Fibroblast of pulmonary artery (primary cell): ENCODE measurements around the gene FGD2.

ENCODE experiments used
- DNase-seq: peaks from one replicate; pipeline ENCODE4 v3.0.0-alpha.2; 2010; ENCODE audit warnings: low read depth
- H3K4me3 ChIP-seq: replicated peaks from 2 replicates; pipeline ENCODE4 v1.5.1; 2011; ENCODE audit warnings: low read depth, mild to moderate bottlenecking, control low read depth, low read length, moderate library complexity
- TF ChIP-seq, protein P1 (sequence below): IDR thresholded peaks from 2 replicates; pipeline ENCODE4 v1.5.1; 2011; ENCODE audit warnings: mild to moderate bottlenecking, control low read depth, low read length, inconsistent platforms; ENCODE audit errors: missing control alignments

The FGD2 gene

DNA sequence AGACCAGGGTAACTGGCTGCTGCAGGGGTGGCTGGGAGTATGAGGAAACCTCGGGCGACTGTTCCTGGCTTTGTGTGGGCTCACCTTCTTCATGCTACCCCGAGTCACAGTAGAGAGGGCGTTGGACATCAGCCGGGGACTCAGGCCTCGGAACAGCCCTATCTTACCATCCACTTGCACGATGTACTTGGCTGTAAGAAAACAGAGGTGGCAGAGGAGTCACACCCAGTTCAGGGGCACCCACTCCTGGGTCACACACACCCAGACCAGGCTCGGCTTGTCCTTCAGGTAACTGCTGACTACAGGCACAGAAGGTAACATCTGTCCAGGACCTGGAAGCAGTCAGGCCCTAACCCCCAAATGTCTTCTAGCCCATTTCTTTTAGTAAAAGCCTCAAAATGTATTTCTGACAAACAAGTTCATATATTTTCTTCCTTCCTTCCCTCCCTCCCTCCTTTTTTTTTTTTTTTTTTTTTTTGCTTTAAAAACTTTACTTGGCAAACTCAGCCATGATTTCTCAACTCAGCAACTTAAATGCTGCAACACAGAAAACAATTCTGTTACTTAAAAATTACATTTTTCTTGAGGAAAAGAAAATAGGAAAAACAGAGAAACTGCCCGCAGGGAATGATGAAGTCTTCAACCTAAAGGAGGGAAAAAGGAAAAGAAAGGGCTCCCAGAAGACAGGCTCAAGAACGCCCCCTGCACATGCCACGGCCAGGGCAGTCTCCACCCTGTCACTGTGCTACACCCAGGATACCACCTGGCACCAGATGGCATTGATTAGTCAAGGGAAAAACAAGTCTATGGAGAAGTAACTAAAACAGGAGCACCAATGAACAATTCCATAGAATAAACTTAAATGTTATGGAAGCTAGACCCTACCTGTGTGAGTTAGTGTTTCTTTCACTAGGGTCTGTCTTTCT is 26.8 kb upstream of the FGD2 start:
- no peak for DNase-seq
- TF ChIP-seq, protein P1, sequence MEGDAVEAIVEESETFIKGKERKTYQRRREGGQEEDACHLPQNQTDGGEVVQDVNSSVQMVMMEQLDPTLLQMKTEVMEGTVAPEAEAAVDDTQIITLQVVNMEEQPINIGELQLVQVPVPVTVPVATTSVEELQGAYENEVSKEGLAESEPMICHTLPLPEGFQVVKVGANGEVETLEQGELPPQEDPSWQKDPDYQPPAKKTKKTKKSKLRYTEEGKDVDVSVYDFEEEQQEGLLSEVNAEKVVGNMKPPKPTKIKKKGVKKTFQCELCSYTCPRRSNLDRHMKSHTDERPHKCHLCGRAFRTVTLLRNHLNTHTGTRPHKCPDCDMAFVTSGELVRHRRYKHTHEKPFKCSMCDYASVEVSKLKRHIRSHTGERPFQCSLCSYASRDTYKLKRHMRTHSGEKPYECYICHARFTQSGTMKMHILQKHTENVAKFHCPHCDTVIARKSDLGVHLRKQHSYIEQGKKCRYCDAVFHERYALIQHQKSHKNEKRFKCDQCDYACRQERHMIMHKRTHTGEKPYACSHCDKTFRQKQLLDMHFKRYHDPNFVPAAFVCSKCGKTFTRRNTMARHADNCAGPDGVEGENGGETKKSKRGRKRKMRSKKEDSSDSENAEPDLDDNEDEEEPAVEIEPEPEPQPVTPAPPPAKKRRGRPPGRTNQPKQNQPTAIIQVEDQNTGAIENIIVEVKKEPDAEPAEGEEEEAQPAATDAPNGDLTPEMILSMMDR, result no peak

DNA sequence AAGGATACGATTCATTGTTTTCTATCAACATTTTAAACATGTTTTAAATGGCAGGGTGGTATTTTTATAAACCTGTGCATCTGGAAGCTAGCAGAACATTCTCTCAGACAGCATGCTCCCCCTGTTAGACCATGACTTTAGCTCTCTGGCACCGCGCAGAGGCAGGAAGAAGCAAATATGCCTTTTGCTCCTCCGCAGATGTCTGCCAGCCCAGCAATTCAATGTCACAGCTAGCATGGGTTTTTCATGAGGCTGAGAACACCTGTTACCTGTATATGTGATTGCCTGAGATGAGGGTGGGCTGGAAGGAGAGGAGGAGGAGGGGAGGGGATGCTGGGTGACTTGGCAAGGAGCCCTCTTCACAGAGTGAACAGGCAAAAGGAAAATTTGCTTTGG is 26.1 kb upstream of the FGD2 start:
- peak; percentile 71 for DNase-seq
- TF ChIP-seq, protein P1, result peak; percentile 68

More for the DNA sequence above, 26.8 kb upstream of the FGD2 start:
- no peak overlapping the region for H3K4me3 ChIP-seq

DNA sequence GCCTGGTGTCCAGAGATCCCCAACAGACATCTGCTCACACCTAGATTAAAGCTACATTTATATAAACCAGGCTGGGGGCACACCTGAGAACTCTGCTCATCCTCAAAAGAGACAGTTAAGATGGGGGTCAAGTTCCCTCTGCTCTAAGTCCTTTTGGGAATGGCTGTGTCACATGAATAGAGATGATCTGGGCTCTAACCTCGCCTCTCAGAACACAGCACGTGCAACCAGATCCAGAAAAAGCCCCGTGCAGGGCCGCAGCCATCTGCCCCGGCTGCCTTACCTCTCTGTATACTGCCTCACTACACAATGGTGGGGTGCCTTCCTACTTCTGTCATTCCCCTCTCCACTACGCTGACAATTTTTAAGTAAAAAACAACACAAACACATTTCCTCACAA is 25.3 kb upstream of the FGD2 start:
- H3K4me3 ChIP-seq, result no peak overlapping the region
- DNase-seq, result no peak
- TF ChIP-seq, protein P1, result no peak

More for the DNA sequence above, 26.1 kb upstream of the FGD2 start:
- no peak overlapping the region for H3K4me3 ChIP-seq

DNA sequence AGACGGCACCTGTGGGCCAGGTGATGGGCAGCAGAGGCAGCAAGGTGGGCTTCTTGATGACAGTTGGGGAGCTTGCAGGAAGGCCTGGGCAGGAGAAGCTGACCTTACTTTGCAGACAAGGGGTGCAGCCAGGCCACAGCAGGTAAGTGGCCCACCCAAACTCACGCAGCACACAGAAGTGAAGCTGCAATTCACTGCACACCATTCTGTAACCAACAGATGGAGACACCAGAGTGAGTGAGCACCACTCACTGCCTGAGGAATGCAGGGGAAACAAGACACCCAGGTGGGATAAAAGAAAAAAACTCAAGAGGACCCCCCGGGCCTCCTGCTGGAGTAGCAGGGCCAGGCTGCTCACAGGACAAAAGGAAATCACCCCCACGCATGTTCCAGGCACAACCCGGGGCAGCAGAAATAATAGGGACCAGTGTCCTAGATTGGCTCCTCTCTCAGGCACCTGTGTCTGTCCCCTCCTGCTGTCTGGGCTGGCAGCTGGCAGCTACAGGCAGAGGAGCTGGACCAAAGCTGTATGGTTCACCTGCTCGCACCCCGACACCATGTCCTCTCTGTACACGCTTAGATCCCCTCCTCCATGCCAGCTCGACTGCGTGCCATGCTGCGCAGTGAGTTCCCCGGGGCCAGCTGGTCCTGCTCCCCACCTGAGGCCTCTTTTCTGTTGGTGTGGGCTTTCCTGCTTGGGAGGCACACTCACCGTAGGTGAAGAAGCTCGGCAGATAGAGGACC is 24.4 kb upstream of the FGD2 start:
- TF ChIP-seq, protein P1, result no peak
- H3K4me3 ChIP-seq, result no peak overlapping the region
- no peak for DNase-seq

DNA sequence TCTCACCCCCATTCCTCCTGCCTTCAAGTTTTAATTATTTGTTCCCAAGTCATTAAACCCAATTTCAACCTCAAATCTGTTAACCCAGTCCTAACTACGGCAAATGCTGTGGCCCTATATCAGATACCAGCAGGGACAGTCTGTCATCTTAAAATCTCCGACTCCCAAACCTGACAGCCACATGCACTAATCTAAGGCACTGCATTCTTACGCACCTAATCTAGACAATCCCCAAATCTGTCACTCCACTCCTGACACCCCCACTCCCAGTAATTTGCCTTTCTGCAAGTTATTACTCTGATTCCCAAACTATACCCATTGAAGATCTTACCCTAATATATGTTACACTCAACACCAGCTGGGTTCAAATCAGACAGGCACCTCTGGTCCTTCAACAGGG is 21.9 kb upstream of the FGD2 start:
- H3K4me3 ChIP-seq, result peak overlapping the region; percentile 99
- no peak for DNase-seq
- TF ChIP-seq, protein P1, result no peak

DNA sequence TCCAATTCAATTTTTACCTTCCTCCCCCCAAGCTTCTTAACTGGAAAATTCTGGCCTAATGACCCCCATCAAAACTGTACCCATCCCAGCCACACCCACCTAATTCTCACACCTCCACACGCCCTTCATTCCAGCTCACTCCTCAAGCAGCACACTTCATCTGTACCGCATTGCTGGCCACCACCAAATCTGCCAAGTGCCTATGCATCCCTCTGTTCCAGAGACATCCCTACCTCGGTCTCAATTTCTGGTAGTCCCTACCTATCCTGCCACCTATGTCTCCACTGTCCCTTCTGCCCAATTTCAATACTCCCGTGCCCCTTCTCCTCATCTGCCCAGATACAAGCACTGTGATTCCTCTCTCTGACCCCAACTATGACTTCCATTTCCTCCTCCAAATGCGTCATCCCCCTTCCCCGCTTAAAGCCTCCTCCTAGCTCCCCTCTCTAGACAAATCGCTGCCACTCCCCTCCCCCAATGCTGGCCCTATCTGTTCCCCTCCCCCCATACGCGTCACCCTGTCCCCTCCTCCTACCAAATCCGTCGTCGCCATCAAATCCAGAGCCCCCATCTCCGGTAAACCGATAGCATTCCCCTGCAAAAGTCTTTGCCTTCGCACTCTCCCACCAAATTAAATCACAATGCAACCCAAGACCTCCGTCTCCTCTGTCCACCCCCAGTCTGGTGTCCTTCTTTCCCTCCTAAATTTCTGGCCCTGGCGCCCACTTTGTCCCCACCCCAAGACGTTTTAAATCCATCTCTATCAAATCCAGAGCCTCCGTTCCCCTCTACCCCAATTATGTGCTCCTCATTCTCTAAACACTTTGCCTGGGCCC is 20.7 kb upstream of the FGD2 start:
- TF ChIP-seq, protein P1, result no peak
- peak; percentile 77 for DNase-seq
- H3K4me3 ChIP-seq, result peak overlapping the region; percentile 99
